Measurements from ENCODE around the gene SPRN. TPM values are rescaled to one million over a fixed set of nuclear protein-coding genes. Genes with fewer than 3 reads are reported as not detected.

SPRN gene
- total RNA-seq, 2 donors from 2014 or later = 0.09 to 1.2 TPM

GRCh38 chr10:133456041-133456951 is 31.9 kb upstream of the SPRN start:
- H3K9me3 ChIP-seq = no peaks in the 10 kb centered on the region
- no peak for DNase-seq (ENCODE audit: low spot score)
- WGBS = 88% methylated on average over 46 of the region's 46 CpGs
- intact Hi-C loops (cut with DNase I) = no loop called here
- H3K27ac ChIP-seq = no peak overlapping the region
- no peaks in the 10 kb centered on the region for H3K27me3 ChIP-seq (replicated peaks; ENCODE audit: insufficient read depth)
- H3K4me1 ChIP-seq (replicated peaks) = no peaks in the 10 kb centered on the region
- no peak for TF ChIP-seq POLR2AphosphoS5 (IDR thresholded peaks at IDR 0.05)
- H3K4me3 ChIP-seq = no peak overlapping the region
- no peaks in the 10 kb centered on the region for H3K36me3 ChIP-seq

DNA sequence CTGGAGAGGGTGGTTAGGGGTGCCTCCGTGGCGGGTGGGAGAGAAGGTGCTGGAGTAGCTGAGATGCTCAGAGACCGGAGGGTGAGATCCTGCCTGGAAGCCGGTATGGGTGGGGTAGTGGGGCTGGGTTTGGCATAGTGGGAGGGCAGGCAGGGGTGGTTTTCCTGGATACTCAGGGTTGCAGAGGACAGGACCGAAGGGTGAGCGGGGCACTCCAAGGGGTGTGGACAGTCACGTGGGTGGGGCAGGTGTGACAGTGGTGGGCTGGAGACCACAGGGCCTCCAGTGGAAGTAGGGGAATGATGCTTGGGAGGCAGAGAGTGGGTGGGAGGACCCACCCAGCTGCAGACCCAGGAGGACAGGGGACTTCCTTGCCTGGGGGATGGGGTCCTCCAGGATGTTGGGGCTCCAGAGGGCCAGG is 31.2 kb upstream of the SPRN start:
- TF ChIP-seq POLR2AphosphoS5 (IDR thresholded peaks at IDR 0.05) (no peak), POLR2A (IDR thresholded peaks at IDR 0.05) (no peak)
- TF ChIP-seq, protein P1, sequence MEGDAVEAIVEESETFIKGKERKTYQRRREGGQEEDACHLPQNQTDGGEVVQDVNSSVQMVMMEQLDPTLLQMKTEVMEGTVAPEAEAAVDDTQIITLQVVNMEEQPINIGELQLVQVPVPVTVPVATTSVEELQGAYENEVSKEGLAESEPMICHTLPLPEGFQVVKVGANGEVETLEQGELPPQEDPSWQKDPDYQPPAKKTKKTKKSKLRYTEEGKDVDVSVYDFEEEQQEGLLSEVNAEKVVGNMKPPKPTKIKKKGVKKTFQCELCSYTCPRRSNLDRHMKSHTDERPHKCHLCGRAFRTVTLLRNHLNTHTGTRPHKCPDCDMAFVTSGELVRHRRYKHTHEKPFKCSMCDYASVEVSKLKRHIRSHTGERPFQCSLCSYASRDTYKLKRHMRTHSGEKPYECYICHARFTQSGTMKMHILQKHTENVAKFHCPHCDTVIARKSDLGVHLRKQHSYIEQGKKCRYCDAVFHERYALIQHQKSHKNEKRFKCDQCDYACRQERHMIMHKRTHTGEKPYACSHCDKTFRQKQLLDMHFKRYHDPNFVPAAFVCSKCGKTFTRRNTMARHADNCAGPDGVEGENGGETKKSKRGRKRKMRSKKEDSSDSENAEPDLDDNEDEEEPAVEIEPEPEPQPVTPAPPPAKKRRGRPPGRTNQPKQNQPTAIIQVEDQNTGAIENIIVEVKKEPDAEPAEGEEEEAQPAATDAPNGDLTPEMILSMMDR (IDR thresholded peaks at IDR 0.05) = no peak
- no peak overlapping the region for H3K27ac ChIP-seq
- DNase-seq (ENCODE audit: low spot score) = no peak
- no peaks in the 10 kb centered on the region for H3K27me3 ChIP-seq (replicated peaks; ENCODE audit: insufficient read depth)
- WGBS = 87% methylated on average over 7 of the region's 7 CpGs
- intact Hi-C loops (cut with DNase I) = no loop called here
- no peaks in the 10 kb centered on the region for H3K36me3 ChIP-seq
- H3K4me1 ChIP-seq (replicated peaks) = no peaks in the 10 kb centered on the region
- no peak overlapping the region for H3K4me3 ChIP-seq
- H3K9me3 ChIP-seq = no peaks in the 10 kb centered on the region

GRCh38 chr10:133455196-133455595 is 30.8 kb upstream of the SPRN start:
- TF ChIP-seq, protein P1 (IDR thresholded peaks at IDR 0.05) = no peak
- TF ChIP-seq POLR2AphosphoS5 (IDR thresholded peaks at IDR 0.05) (no peak), POLR2A (IDR thresholded peaks at IDR 0.05) (no peak)
- no peaks in the 10 kb centered on the region for H3K4me1 ChIP-seq (replicated peaks)
- H3K36me3 ChIP-seq = no peaks in the 10 kb centered on the region
- DNase-seq (ENCODE audit: low spot score) = no peak
- intact Hi-C loops (cut with DNase I) = no loop called here
- no peak overlapping the region for H3K27ac ChIP-seq
- H3K9me3 ChIP-seq = no peaks in the 10 kb centered on the region
- WGBS = 81% methylated on average over 5 of the region's 5 CpGs
- no peaks in the 10 kb centered on the region for H3K27me3 ChIP-seq (replicated peaks; ENCODE audit: insufficient read depth)
- H3K4me3 ChIP-seq = no peak overlapping the region

- DNase-seq (ENCODE audit: low spot score) = no peak
- WGBS = 85% methylated on average over 10 of the region's 10 CpGs
Observed at GRCh38 chr10:133454204-133454893, 29.9 kb upstream of the SPRN start.

More at GRCh38 chr10:133454204-133454893, 29.9 kb upstream of the SPRN start:
- H3K4me3 ChIP-seq = no peak overlapping the region
- no peak for TF ChIP-seq POLR2AphosphoS5 (IDR thresholded peaks at IDR 0.05)
- TF ChIP-seq, protein P1 (IDR thresholded peaks at IDR 0.05) = no peak
- no peak for TF ChIP-seq POLR2A (IDR thresholded peaks at IDR 0.05)
- H3K4me1 ChIP-seq (replicated peaks) = no peaks in the 10 kb centered on the region
- no peaks in the 10 kb centered on the region for H3K9me3 ChIP-seq
- H3K36me3 ChIP-seq = no peaks in the 10 kb centered on the region
- no peak overlapping the region for H3K27ac ChIP-seq
- H3K27me3 ChIP-seq (replicated peaks; ENCODE audit: insufficient read depth) = no peaks in the 10 kb centered on the region
- intact Hi-C loops (cut with DNase I) = no loop called here
